Natural killer cell (primary cell): ENCODE data around the gene ZMYND12. TPM values are rescaled to one million over a fixed set of nuclear protein-coding genes. Genes with fewer than 3 reads are reported as not detected.

Experiments used
- ATAC-seq, 3 donors: fragments of 150-1000 bp in 2 of 3; fragments of 200-7000 bp in 1 of 3; cut with Tn5 transposase; 1 replicate in 1 of 3; 2 replicates in 2 of 3; pipeline ENCODE4 v1.10.0; 2021; ENCODE audit warnings: mild to moderate bottlenecking in 2 of 3, moderate library complexity in 2 of 3
- DNase-seq, 2 donors: peaks; one replicate each; pipeline versions ENCODE4 v3.0.0 to v3.0.0-alpha.2; 2013 to 2021; ENCODE audit warnings: mixed read lengths in 1 of 2
- H3K27ac ChIP-seq: one replicate; pipeline ENCODE4 v1.5.1; 2013; ENCODE audit warnings: mild to moderate bottlenecking, low read length
- H3K27me3 ChIP-seq: one replicate; pipeline ENCODE4 v1.6.1; 2013; ENCODE audit warnings: low read length; ENCODE audit not compliant: control insufficient read depth, insufficient read depth
- H3K36me3 ChIP-seq: one replicate; pipeline ENCODE4 v1.6.1; 2013; ENCODE audit warnings: low read length; ENCODE audit not compliant: control insufficient read depth, insufficient read depth
- H3K4me1 ChIP-seq: one replicate; pipeline ENCODE4 v1.6.1; 2013; ENCODE audit warnings: low read length; ENCODE audit not compliant: control insufficient read depth, insufficient read depth
- H3K4me3 ChIP-seq: one replicate; pipeline ENCODE4 v1.5.1; 2013; ENCODE audit warnings: low read length
- H3K9me3 ChIP-seq: one replicate; pipeline ENCODE4 v1.6.1; 2013; ENCODE audit warnings: low read length; ENCODE audit not compliant: control insufficient read depth, insufficient read depth
- H3K27ac Mint-ChIP-seq, 2 donors: one replicate each; pipeline ENCODE4 v1.8.0; 2022; ENCODE audit warnings: mild to moderate bottlenecking in 2 of 2, mixed read lengths in 2 of 2, moderate library complexity in 1 of 2
- H3K27me3 Mint-ChIP-seq, 2 donors: one replicate each; pipeline ENCODE4 v1.8.0; 2022; ENCODE audit warnings: low read depth in 2 of 2, mixed read lengths in 2 of 2
- H3K36me3 Mint-ChIP-seq: one replicate; pipeline ENCODE4 v1.8.0; 2022; ENCODE audit warnings: mixed read lengths
- H3K4me1 Mint-ChIP-seq, 2 donors: one replicate each; pipeline ENCODE4 v1.8.0; 2022; ENCODE audit warnings: mixed read lengths in 2 of 2
- H3K4me3 Mint-ChIP-seq: one replicate; pipeline ENCODE4 v1.8.0; 2022; ENCODE audit warnings: mild to moderate bottlenecking, moderate library complexity, mixed read lengths
- H3K9me3 Mint-ChIP-seq, 2 donors: one replicate each; pipeline ENCODE4 v1.8.0; 2022; ENCODE audit warnings: mixed read lengths in 2 of 2
- CTCF ChIP-seq: fragments of 200-600 bp; IDR thresholded peaks from one replicate; pipeline ENCODE4 v1.8.0; 2022; ENCODE audit warnings: antibody characterized with exemption
- WGBS: methylation state at CpG from one replicate; pipeline ENCODE4 v1.1.7; 2013; ENCODE audit warnings: missing lambda C conversion rate; ENCODE audit not compliant: insufficient coverage; 5-methylcytosine and 5-hydroxymethylcytosine counted together
- intact Hi-C: fragments of 100-400 bp; cut with micrococcal nuclease; formaldehyde crosslinking; loops from one replicate; pipeline ENCODE4 v1.14.2; 2022
- total RNA-seq, 4 donors: library from RNA; stranded (reverse); fragments of 120-200 nt in 1 of 4; gene quantifications; one replicate each; pipeline versions ENCODE4 v1.2.3 to v1.2.4, GENCODE V29; 2013 to 2022

The ZMYND12 gene
- total RNA-seq, 3 donors from 2014 or later (not counting 1 experiment from before 2014, with no cell fraction given) = 0.47 to 1.1 (median 0.97) TPM

- Mint-ChIP-seq H3K36me3 (no peaks in the 10 kb centered on the region), H3K9me3 (no peaks in the 10 kb centered on the region), H3K27ac (no peak overlapping the region), H3K4me3 (no peak overlapping the region), H3K27me3 (peaks cover 13 to 14% of the 10 kb centered on the region in 2 donors), H3K4me1 (no peaks in the 10 kb centered on the region)
- no peak for TF ChIP-seq CTCF
- Histone ChIP-seq H3K27ac (no peak overlapping the region), H3K27me3 (peaks cover 11% of the 10 kb centered on the region), H3K36me3 (no peaks in the 10 kb centered on the region), H3K4me3 (no peak overlapping the region), H3K4me1 (peaks cover 3% of the 10 kb centered on the region), H3K9me3 (no peaks in the 10 kb centered on the region)
- DNase-seq = no peak
- intact Hi-C loops = no loop called here
- ATAC-seq = no peak
- 13% methylated on average over 1 of the region's 1 CpG for WGBS
Observed at GRCh38 chr1:42385283-42385682, 70.5 kb downstream of the ZMYND12 start.

- no peak for TF ChIP-seq CTCF
- no peaks in the 10 kb centered on the region for H3K36me3 Mint-ChIP-seq
- no peaks in the 10 kb centered on the region for H3K9me3 Mint-ChIP-seq
- no peaks in the 10 kb centered on the region for H3K4me1 Mint-ChIP-seq
- H3K27ac Mint-ChIP-seq = no peak overlapping the region
- Histone ChIP-seq H3K9me3 (no peaks in the 10 kb centered on the region), H3K4me3 (no peak overlapping the region), H3K4me1 (peaks cover 9% of the 10 kb centered on the region), H3K27ac (no peak overlapping the region), H3K27me3 (peaks cover 17% of the 10 kb centered on the region), H3K36me3 (no peaks in the 10 kb centered on the region)
- WGBS = 13% methylated on average over 8 of the region's 8 CpGs
- intact Hi-C loops = no loop called here
- peaks cover 18 to 20% of the 10 kb centered on the region in 2 donors for H3K27me3 Mint-ChIP-seq
- ATAC-seq (no peak), DNase-seq (no peak)
- H3K4me3 Mint-ChIP-seq = peak overlapping the region; percentile 81
Observed at GRCh38 chr1:42381280-42381673, 74.5 kb downstream of the ZMYND12 start.

- peaks cover 17 to 20% of the 10 kb centered on the region in 2 donors for H3K27me3 Mint-ChIP-seq
- DNase-seq = peak; percentile 36 to 53
- peaks cover 17% of the 10 kb centered on the region for H3K27me3 ChIP-seq
Observed at GRCh38 chr1:42380586-42381279, 75.1 kb downstream of the ZMYND12 start, which contains the start of gene RIMKLA. Gene RIMKLA, plus strand, starts transcription at chr1:42380792. Its CDS starts 143 bp downstream, at chr1:42380935.

More at GRCh38 chr1:42380586-42381279, 75.1 kb downstream of the ZMYND12 start, which contains the start of gene RIMKLA:
- Histone ChIP-seq H3K4me3 (peak within 1 kb of the TSS; percentile 17), H3K9me3 (no peaks in the 10 kb centered on the region), H3K4me1 (peaks cover 9% of the 10 kb centered on the region), H3K27ac (no peak within 1 kb of the TSS), H3K36me3 (no peaks in the 10 kb centered on the region)
- peak; percentile 69 to 91 (median 88) for ATAC-seq
- H3K36me3 Mint-ChIP-seq = no peaks in the 10 kb centered on the region
- no peaks in the 10 kb centered on the region for H3K9me3 Mint-ChIP-seq
- TF ChIP-seq CTCF = no peak
- intact Hi-C loops = no loop called here
- H3K4me3 Mint-ChIP-seq = peak within 1 kb of the TSS; percentile 81
- no peaks in the 10 kb centered on the region for H3K4me1 Mint-ChIP-seq
- under 1% methylated on average over 101 of the region's 101 CpGs for WGBS
- H3K27ac Mint-ChIP-seq = no peak within 1 kb of the TSS

Other genes with a start within 250 kb of the ZMYND12 start
- gene FOXJ3, start 120.8 kb downstream of the ZMYND12 start, total RNA-seq = 10 to 100 TPM; 81.9 to 93.8 (median 82.5) TPM
- under 1 TPM; 0.13 to 0.45 (median 0.39) TPM for gene RIMKLA, start 75.2 kb downstream of the ZMYND12 start, total RNA-seq
- 10 to 100 TPM; 44.2 to 54.5 (median 50.2) TPM for gene PPCS, start 521 bp upstream of the ZMYND12 start, total RNA-seq
- 1 to 10 TPM; 4.5 to 6.1 (median 5.0) TPM for gene CCDC30, start 7.3 kb upstream of the ZMYND12 start, total RNA-seq
- gene PPIH, start 202.4 kb upstream of the ZMYND12 start, total RNA-seq = 10 to 100 TPM; 41.2 to 50.3 (median 43.1) TPM
- 100 to 1,000 TPM; 239 to 305 (median 279) TPM for gene YBX1, start 226.4 kb upstream of the ZMYND12 start, total RNA-seq